MM.1S (cell line): ENCODE results near the gene MACROD2.

ENCODE experiments used
- DNase-seq: peaks from one replicate; pipeline ENCODE4 v3.0.0-alpha.2; 2015
- H2AFZ ChIP-seq: fragments of 300-600 bp; sonication (generic); 2 replicates; pipeline ENCODE4 v1.6.0; 2016; ENCODE audit warnings: antibody characterized with exemption, low read length
- H3F3A ChIP-seq: fragments of 300-600 bp; sonication (generic); 2 replicates; pipeline ENCODE4 v1.6.1; 2016; ENCODE audit warnings: mild to moderate bottlenecking, antibody characterized with exemption, low read length, moderate library complexity, mixed read lengths; ENCODE audit not compliant: insufficient read depth
- H3K27ac ChIP-seq: fragments of 300-600 bp; sonication (generic); 2 replicates; pipeline ENCODE4 v1.5.1; 2016; ENCODE audit warnings: mild to moderate bottlenecking, low read length
- H3K27me3 ChIP-seq: fragments of 300-600 bp; sonication (generic); replicated peaks from 2 replicates; pipeline ENCODE4 v1.6.0; 2016; ENCODE audit warnings: low read length; ENCODE audit not compliant: insufficient read depth
- H3K36me3 ChIP-seq: fragments of 300-600 bp; sonication (generic); replicated peaks from 2 replicates; pipeline ENCODE4 v1.6.1; 2016; ENCODE audit warnings: mild to moderate bottlenecking, low read length, mixed read lengths; ENCODE audit not compliant: insufficient read depth
- H3K4me1 ChIP-seq: fragments of 300-600 bp; sonication (generic); 2 replicates; pipeline ENCODE4 v1.6.1; 2016; ENCODE audit warnings: low read length, mixed read lengths
- H3K4me2 ChIP-seq: fragments of 300-600 bp; sonication (generic); 2 replicates; pipeline ENCODE4 v1.6.0; 2016; ENCODE audit warnings: low read depth, low read length
- H3K4me3 ChIP-seq: fragments of 300-600 bp; sonication (generic); 2 replicates; pipeline ENCODE4 v1.5.1; 2016; ENCODE audit warnings: low read length, mixed read lengths
- H3K79me2 ChIP-seq: fragments of 300-600 bp; sonication (generic); 2 replicates; pipeline ENCODE4 v1.6.1; 2016; ENCODE audit warnings: mixed run types, low read length, mixed read lengths
- H3K9ac ChIP-seq: fragments of 300-600 bp; sonication (generic); 2 replicates; pipeline ENCODE4 v1.6.1; 2016; ENCODE audit warnings: low read length, mixed read lengths
- H3K9me2 ChIP-seq: fragments of 300-600 bp; sonication (generic); replicated peaks from 2 replicates; pipeline ENCODE4 v1.6.1; 2016; ENCODE audit warnings: mild to moderate bottlenecking, low read length, mixed read lengths; ENCODE audit not compliant: insufficient read depth
- H3K9me3 ChIP-seq: fragments of 300-600 bp; sonication (generic); replicated peaks from 2 replicates; pipeline ENCODE4 v1.6.1; 2016; ENCODE audit warnings: mild to moderate bottlenecking, low read length, mixed read lengths; ENCODE audit not compliant: insufficient read depth
- H4K20me1 ChIP-seq: fragments of 300-600 bp; sonication (generic); 2 replicates; pipeline ENCODE4 v1.6.1; 2016; ENCODE audit warnings: mild to moderate bottlenecking, low read length, moderate library complexity, mixed read lengths; ENCODE audit not compliant: insufficient read depth
- EZH2 ChIP-seq: fragments of 300-600 bp; sonication (generic); optimal IDR thresholded peaks from 2 replicates; pipeline ENCODE3; 2017; ENCODE audit warnings: low read depth, mild to moderate bottlenecking, antibody characterized with exemption, low read length, mixed read lengths
- EZH2phosphoT487 ChIP-seq: fragments of 300-600 bp; sonication (generic); IDR thresholded peaks from 2 replicates; pipeline ENCODE4 v1.6.1; 2018; ENCODE audit warnings: antibody characterized with exemption, low read length
- TF ChIP-seq, protein P1 (sequence below): fragments of 300-600 bp; sonication (generic); IDR thresholded peaks from 2 replicates; pipeline ENCODE4 v1.5.1; 2016; ENCODE audit warnings: antibody characterized with exemption, low read length, mixed read lengths

Gene MACROD2

DNA sequence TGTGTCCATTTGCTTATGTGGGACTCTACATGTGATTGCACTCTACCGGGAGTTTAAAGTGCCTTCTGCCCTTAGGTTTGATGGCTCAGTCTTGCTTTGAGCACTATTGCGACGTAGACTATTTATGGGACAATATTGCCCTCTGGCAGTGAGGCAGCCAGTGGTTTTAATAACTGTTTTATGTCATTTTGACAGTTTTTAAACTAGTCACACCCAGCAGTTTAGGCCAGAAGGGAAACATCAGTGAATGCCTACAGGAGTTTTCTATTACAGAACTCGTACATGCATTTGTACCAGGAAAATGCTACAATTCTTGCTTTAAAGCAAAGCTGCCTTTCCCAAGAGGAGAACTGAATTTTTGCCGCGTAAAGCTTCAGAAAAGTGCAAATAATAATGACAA lies 1764.3 kb downstream of the MACROD2 start:
- Histone ChIP-seq H3K27me3 (no peaks in the 10 kb centered on the region), H2AFZ (no peak overlapping the region), H3K4me1 (no peaks in the 10 kb centered on the region), H3K36me3 (no peaks in the 10 kb centered on the region), H3K4me3 (no peak overlapping the region), H3K9ac (no peak overlapping the region), H3F3A (no peaks in the 10 kb centered on the region), H3K4me2 (no peak overlapping the region), H3K9me3 (no peaks in the 10 kb centered on the region), H3K9me2 (no peaks in the 10 kb centered on the region), H4K20me1 (no peaks in the 10 kb centered on the region), H3K27ac (no peak overlapping the region), H3K79me2 (no peaks in the 10 kb centered on the region)
- TF ChIP-seq EZH2 (no peak), EZH2phosphoT487 (no peak)
- TF ChIP-seq, protein P1, sequence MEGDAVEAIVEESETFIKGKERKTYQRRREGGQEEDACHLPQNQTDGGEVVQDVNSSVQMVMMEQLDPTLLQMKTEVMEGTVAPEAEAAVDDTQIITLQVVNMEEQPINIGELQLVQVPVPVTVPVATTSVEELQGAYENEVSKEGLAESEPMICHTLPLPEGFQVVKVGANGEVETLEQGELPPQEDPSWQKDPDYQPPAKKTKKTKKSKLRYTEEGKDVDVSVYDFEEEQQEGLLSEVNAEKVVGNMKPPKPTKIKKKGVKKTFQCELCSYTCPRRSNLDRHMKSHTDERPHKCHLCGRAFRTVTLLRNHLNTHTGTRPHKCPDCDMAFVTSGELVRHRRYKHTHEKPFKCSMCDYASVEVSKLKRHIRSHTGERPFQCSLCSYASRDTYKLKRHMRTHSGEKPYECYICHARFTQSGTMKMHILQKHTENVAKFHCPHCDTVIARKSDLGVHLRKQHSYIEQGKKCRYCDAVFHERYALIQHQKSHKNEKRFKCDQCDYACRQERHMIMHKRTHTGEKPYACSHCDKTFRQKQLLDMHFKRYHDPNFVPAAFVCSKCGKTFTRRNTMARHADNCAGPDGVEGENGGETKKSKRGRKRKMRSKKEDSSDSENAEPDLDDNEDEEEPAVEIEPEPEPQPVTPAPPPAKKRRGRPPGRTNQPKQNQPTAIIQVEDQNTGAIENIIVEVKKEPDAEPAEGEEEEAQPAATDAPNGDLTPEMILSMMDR: no peak
- DNase-seq: no peak

DNA sequence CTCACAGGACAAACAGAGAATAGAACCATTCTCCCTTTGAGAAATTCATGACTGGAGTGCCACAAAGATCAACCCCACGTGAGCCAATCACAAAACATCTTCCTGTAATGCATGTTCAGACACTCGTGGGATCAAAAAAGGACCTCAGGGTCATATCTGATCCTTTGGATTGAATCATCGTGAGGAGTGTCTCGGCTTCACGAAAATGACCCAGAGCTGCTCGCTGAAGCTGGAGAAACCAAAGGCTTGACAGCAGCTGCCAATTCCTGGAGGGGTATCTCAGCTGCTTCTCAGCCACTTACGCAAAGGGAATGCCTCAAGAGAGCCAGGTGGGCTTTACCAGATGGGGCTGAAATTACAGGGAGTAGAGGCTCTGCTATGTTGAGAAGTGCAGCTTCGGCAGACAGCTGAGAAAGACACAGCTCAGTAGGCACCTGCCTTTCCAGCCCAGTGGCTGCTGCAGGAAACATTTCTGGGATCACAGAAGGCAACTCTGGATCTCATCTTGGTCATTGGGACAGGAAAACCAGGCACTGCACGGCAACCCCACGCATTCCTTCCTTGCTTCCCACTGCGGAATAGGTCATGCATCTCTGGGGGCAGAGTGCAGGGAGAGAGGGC lies 1764.8 kb downstream of the MACROD2 start:
- Histone ChIP-seq H3K27me3 (no peaks in the 10 kb centered on the region), H2AFZ (no peak overlapping the region), H3K4me3 (no peak overlapping the region), H3K4me1 (no peaks in the 10 kb centered on the region), H3K4me2 (no peak overlapping the region), H3K36me3 (no peaks in the 10 kb centered on the region), H3K27ac (no peak overlapping the region), H3K79me2 (no peaks in the 10 kb centered on the region), H3K9me3 (no peaks in the 10 kb centered on the region), H3K9me2 (no peaks in the 10 kb centered on the region), H3F3A (no peaks in the 10 kb centered on the region), H4K20me1 (no peaks in the 10 kb centered on the region), H3K9ac (no peak overlapping the region)
- DNase-seq: no peak
- TF ChIP-seq EZH2phosphoT487 (no peak), EZH2 (no peak)
- TF ChIP-seq, protein P1: no peak

DNA sequence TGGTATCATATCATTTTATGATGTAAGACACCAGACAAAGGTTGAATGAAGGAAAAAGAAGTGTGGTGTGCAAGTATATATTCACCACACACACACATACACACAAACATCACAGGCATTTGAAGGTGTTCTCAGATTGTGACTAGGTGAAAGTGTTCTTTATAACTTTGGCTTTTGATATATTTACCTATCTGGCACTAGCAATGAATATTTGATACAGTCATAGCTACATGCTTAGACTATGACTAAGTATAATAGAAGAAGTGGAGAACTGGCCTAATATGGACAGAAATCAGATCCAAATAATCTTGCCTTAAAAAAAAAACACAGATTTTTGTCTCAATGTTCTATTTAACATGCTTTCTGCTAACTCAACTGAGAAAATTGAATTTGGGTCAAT lies 1768.0 kb downstream of the MACROD2 start:
- Histone ChIP-seq H3F3A (no peaks in the 10 kb centered on the region), H3K36me3 (no peaks in the 10 kb centered on the region), H3K27ac (no peak overlapping the region)

More for the DNA sequence above, 1768.0 kb downstream of the MACROD2 start:
- Histone ChIP-seq H3K9me2 (no peaks in the 10 kb centered on the region), H4K20me1 (no peaks in the 10 kb centered on the region), H3K4me2 (no peak overlapping the region), H3K9ac (no peak overlapping the region), H3K27me3 (no peaks in the 10 kb centered on the region), H3K9me3 (no peaks in the 10 kb centered on the region), H3K4me3 (no peak overlapping the region), H3K79me2 (no peaks in the 10 kb centered on the region), H2AFZ (no peak overlapping the region), H3K4me1 (no peaks in the 10 kb centered on the region)
- no peak for DNase-seq
- TF ChIP-seq EZH2 (no peak), EZH2phosphoT487 (no peak)
- TF ChIP-seq, protein P1: no peak
